ENCODE data around the gene NMNAT2.
"Not testable (repeated sequence)": the region's sequence is repeated elsewhere in the genome, so short reads cannot be mapped to it uniquely, and the experiment has no call there.

GRCh38 chr1:183401565-183401964 is 16.6 kb downstream of the NMNAT2 start:
- TF ChIP-seq CTCF, POLR2A (IDR thresholded peaks at IDR 0.05): not testable (repeated sequence)

Data from body of pancreas (tissue), 4 donors.